HG03520 (cell line): Measurements from ENCODE around the gene CRB3.
A peak's percentile ranks its signal among the peaks of the same experiment; 100 is the strongest.

Source experiments
- ATAC-seq: cut with Tn5 transposase; IDR thresholded peaks from one replicate; pipeline ENCODE4 v1.9.1; 2021; ENCODE audit warnings: mild to moderate bottlenecking, moderate library complexity; ENCODE audit not compliant: unreplicated experiment

Gene CRB3

GRCh38 chr19:6465663-6466062 is 1.6 kb downstream of the CRB3 start:
- no peak for ATAC-seq

- no peak for ATAC-seq
Measured at GRCh38 chr19:6466526-6467248, 2.6 kb downstream of the CRB3 start.

GRCh38 chr19:6467384-6467783 is 3.3 kb downstream of the CRB3 start:
- ATAC-seq, result no peak

GRCh38 chr19:6470173-6470572 is 6.1 kb downstream of the CRB3 start:
- ATAC-seq, result no peak

GRCh38 chr19:6471076-6471475 is 7.0 kb downstream of the CRB3 start:
- no peak for ATAC-seq

- ATAC-seq, result no peak
Measured at GRCh38 chr19:6472713-6473112, 8.6 kb downstream of the CRB3 start.

GRCh38 chr19:6473647-6474046 is 9.6 kb downstream of the CRB3 start:
- ATAC-seq, result no peak

- no peak for ATAC-seq
Measured at GRCh38 chr19:6475321-6476108, 11.4 kb downstream of the CRB3 start.

GRCh38 chr19:6476155-6476895 is 12.3 kb downstream of the CRB3 start:
- no peak for ATAC-seq

- ATAC-seq, result no peak
Measured at GRCh38 chr19:6476896-6477431, 12.9 kb downstream of the CRB3 start.

- no peak for ATAC-seq
Measured at GRCh38 chr19:6478815-6479214, 14.7 kb downstream of the CRB3 start.

- no peak for ATAC-seq
Measured at GRCh38 chr19:6479836-6480398, 15.8 kb downstream of the CRB3 start.

GRCh38 chr19:6480848-6481415 is 16.9 kb downstream of the CRB3 start:
- no peak for ATAC-seq

GRCh38 chr19:6481541-6482342 is 17.7 kb downstream of the CRB3 start, which contains the start of gene DENND1C:
DENND1C (minus strand) TSS chr19:6481787; CDS start chr19:6481695, 92 bp downstream.
- ATAC-seq, result peak; percentile 48

- ATAC-seq, result no peak
Measured at GRCh38 chr19:6482343-6482686, 18.2 kb downstream of the CRB3 start.

- no peak for ATAC-seq
Measured at GRCh38 chr19:6483235-6483634, 19.2 kb downstream of the CRB3 start.

- ATAC-seq, result no peak
Measured at GRCh38 chr19:6484230-6484629, 20.2 kb downstream of the CRB3 start.

- ATAC-seq, result no peak
Measured at GRCh38 chr19:6484831-6485230, 20.8 kb downstream of the CRB3 start.

- ATAC-seq, result no peak
Measured at GRCh38 chr19:6489278-6490061, 25.4 kb downstream of the CRB3 start.
